Measurements from ENCODE around the gene ESRRG.
"Not testable (repeated sequence)": the region's sequence is repeated elsewhere in the genome, so short reads cannot be mapped to it uniquely, and the experiment has no call there.

Gene ESRRG

DNA sequence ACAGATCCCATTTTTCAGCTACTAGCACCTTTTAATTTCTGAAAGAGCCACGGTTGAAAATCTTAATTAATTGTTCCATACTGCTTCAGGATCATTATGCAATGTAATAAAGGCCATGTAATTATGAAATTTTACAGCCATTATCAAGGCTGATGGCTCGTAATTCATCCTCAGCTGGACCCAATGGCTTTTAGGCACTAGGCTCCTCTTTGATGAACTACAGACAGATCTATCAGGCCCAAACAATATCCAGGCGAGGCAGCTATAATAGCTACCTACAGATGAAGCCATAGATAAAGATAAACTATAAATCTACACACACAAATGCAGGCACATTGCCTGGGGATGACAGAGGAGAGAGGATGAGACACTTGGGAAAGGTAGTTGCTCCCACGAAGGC is 189.5 kb downstream of the ESRRG start:
- Histone ChIP-seq H3K79me2 (ENCODE audit: insufficient read depth, low read length) (no peaks in the 10 kb centered on the region), H3K36me3 (ENCODE audit: insufficient read depth, low read length) (no peaks in the 10 kb centered on the region), H3K4me1 (ENCODE audit: insufficient read depth, low read length) (no peaks in the 10 kb centered on the region), H3K27me3 (ENCODE audit: insufficient read depth, low read length, poor library complexity) (no peaks in the 10 kb centered on the region), H3K4me3 (ENCODE audit: low read depth in 1 of 2, low read length in 2 of 2) (no peak overlapping the region), H3K27ac (ENCODE audit: low read length) (no peak overlapping the region), H3K9me3 (ENCODE audit: insufficient read depth, low read length, severe bottlenecking) (no peaks in the 10 kb centered on the region), H3K9ac (ENCODE audit: low read depth, low read length) (no peak overlapping the region), H3K4me2 (ENCODE audit: insufficient read depth, low read length) (no peak overlapping the region), H2AFZ (ENCODE audit: low read depth, low read length) (no peak overlapping the region), H4K20me1 (ENCODE audit: insufficient read depth, low read length) (no peaks in the 10 kb centered on the region)
- DNase-seq: no peak
- TF ChIP-seq EZH2 (IDR thresholded peaks at IDR 0.05; ENCODE audit: borderline replicate concordance, low read depth, low read length, severe bottlenecking): no peak
- TF ChIP-seq, protein P1, sequence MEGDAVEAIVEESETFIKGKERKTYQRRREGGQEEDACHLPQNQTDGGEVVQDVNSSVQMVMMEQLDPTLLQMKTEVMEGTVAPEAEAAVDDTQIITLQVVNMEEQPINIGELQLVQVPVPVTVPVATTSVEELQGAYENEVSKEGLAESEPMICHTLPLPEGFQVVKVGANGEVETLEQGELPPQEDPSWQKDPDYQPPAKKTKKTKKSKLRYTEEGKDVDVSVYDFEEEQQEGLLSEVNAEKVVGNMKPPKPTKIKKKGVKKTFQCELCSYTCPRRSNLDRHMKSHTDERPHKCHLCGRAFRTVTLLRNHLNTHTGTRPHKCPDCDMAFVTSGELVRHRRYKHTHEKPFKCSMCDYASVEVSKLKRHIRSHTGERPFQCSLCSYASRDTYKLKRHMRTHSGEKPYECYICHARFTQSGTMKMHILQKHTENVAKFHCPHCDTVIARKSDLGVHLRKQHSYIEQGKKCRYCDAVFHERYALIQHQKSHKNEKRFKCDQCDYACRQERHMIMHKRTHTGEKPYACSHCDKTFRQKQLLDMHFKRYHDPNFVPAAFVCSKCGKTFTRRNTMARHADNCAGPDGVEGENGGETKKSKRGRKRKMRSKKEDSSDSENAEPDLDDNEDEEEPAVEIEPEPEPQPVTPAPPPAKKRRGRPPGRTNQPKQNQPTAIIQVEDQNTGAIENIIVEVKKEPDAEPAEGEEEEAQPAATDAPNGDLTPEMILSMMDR (IDR thresholded peaks at IDR 0.05; ENCODE audit: borderline replicate concordance, extremely low read depth, low read length, poor library complexity, severe bottlenecking): no peak
- no peak for ATAC-seq (ENCODE audit: insufficient read depth, low read depth)

DNA sequence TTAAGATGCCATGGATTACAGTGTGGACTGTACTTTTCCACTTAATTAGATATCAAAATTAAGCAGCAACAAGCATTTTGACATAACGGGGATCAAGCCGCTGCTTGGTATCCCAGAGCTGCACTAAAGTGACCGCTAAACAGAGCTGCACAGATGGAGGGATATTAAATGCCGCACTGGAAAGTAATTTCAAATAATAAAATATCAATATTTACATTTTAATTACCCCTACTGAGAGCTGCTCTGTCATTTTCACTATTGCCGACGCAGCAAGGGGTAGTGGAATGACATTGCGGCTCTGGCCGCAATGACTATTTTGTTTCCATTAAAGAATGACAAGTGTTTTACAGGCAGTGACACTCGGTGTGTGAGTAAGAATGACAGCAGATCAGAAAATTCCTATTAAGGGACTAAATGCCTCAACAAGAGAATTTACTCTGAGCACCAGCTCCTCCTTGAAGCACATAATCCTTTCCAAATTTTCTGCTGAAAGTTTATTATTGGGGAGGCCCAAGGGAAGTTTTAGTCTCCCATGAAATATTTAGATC is 190.9 kb downstream of the ESRRG start:
- Histone ChIP-seq H3K79me2 (ENCODE audit: insufficient read depth, low read length) (no peaks in the 10 kb centered on the region), H3K9ac (ENCODE audit: low read depth, low read length) (no peak overlapping the region), H3K4me3 (ENCODE audit: low read depth in 1 of 2, low read length in 2 of 2) (no peak overlapping the region), H3K4me1 (ENCODE audit: insufficient read depth, low read length) (no peaks in the 10 kb centered on the region), H3K4me2 (ENCODE audit: insufficient read depth, low read length) (no peak overlapping the region), H4K20me1 (ENCODE audit: insufficient read depth, low read length) (no peaks in the 10 kb centered on the region), H3K27me3 (ENCODE audit: insufficient read depth, low read length, poor library complexity) (no peaks in the 10 kb centered on the region), H3K36me3 (ENCODE audit: insufficient read depth, low read length) (no peaks in the 10 kb centered on the region), H3K27ac (ENCODE audit: low read length) (no peak overlapping the region), H3K9me3 (ENCODE audit: insufficient read depth, low read length, severe bottlenecking) (no peaks in the 10 kb centered on the region), H2AFZ (ENCODE audit: low read depth, low read length) (no peak overlapping the region)
- no peak for ATAC-seq (ENCODE audit: insufficient read depth, low read depth)
- TF ChIP-seq, protein P1 (IDR thresholded peaks at IDR 0.05; ENCODE audit: borderline replicate concordance, extremely low read depth, low read length, poor library complexity, severe bottlenecking): no peak
- TF ChIP-seq EZH2 (IDR thresholded peaks at IDR 0.05; ENCODE audit: borderline replicate concordance, low read depth, low read length, severe bottlenecking): no peak
- no peak for DNase-seq

DNA sequence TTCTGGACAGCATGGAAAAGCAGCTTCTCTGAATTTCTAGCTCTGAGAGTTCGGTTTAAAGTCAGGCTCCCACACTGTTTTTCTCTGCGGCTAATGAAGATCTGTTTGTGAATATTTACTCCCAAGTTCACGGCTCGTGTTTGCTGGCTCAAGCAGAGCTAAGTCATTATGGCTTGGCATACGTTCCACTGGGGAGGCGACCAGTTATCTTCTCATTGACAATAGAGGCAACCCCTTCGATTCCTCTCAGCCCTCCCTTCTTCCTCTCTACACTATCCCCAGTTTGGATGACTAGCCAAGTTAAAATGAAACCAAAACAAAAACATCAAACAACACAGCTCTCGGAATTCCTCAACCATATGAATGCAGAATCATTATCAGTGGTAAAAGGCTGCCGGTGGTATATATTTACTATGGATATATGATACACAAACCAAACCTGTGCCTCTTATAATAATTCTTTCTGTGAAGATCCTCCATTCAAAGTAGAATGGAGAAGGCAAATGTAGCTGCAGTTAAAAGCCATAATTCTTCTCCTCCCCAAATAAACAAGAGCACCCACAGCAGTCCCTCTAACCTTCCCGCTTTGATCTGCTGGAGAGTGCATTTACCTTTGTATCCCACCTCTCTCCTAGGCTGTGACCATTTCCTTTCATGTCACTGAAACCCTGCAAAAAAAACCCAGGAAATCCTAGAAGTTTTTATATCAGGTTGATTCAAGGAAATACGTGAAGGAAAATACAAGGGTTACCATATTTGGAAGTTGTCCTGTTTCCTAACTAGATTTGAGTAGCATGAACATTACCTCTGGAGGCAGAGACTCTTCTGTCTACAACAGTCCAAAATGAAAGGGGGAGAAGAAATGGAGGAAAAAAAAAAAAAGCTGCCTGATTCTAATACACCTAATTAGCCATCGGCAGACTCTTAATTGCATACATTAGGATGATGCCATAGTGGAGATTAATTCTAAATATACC is 191.7 kb downstream of the ESRRG start:
- DNase-seq (no peak), ATAC-seq (ENCODE audit: insufficient read depth, low read depth) (no peak)
- Histone ChIP-seq H2AFZ (ENCODE audit: low read depth, low read length) (no peak overlapping the region), H3K9ac (ENCODE audit: low read depth, low read length) (no peak overlapping the region), H3K4me2 (ENCODE audit: insufficient read depth, low read length) (no peak overlapping the region), H4K20me1 (ENCODE audit: insufficient read depth, low read length) (no peaks in the 10 kb centered on the region), H3K79me2 (ENCODE audit: insufficient read depth, low read length) (no peaks in the 10 kb centered on the region), H3K4me3 (ENCODE audit: low read depth in 1 of 2, low read length in 2 of 2) (no peak overlapping the region), H3K36me3 (ENCODE audit: insufficient read depth, low read length) (no peaks in the 10 kb centered on the region), H3K27ac (ENCODE audit: low read length) (no peak overlapping the region), H3K4me1 (ENCODE audit: insufficient read depth, low read length) (no peaks in the 10 kb centered on the region), H3K27me3 (ENCODE audit: insufficient read depth, low read length, poor library complexity) (no peaks in the 10 kb centered on the region), H3K9me3 (ENCODE audit: insufficient read depth, low read length, severe bottlenecking) (no peaks in the 10 kb centered on the region)
- TF ChIP-seq, protein P1 (IDR thresholded peaks at IDR 0.05; ENCODE audit: borderline replicate concordance, extremely low read depth, low read length, poor library complexity, severe bottlenecking): no peak
- TF ChIP-seq EZH2 (IDR thresholded peaks at IDR 0.05; ENCODE audit: borderline replicate concordance, low read depth, low read length, severe bottlenecking): no peak

DNA sequence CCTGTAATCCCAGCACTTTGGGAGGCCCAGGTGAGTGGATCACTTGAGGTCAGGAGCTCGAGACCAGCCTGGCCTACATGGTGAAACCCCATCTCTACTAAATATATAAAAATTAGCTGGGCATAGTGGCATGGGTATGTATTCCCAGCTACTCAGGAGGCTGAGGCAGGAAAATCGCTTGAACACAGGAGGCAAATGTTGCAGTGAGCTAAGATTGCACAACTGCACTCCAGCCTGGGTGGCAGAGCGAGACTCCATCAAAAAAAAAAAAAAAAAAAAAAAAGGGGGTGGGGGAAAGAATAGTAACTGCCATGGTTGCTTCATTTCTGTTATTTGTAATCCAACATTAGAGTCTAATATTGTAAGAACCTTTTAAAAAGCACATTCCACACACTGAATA is 193.4 kb downstream of the ESRRG start:
- not testable (repeated sequence) for H3K79me2 ChIP-seq (ENCODE audit: insufficient read depth, low read length); H3K4me3 ChIP-seq (ENCODE audit: low read depth in 1 of 2, low read length in 2 of 2); H4K20me1 ChIP-seq (ENCODE audit: insufficient read depth, low read length); H3K36me3 ChIP-seq (ENCODE audit: insufficient read depth, low read length); H2AFZ ChIP-seq (ENCODE audit: low read depth, low read length); DNase-seq; ATAC-seq (ENCODE audit: insufficient read depth, low read depth); H3K27me3 ChIP-seq (ENCODE audit: insufficient read depth, low read length, poor library complexity); H3K9me3 ChIP-seq (ENCODE audit: insufficient read depth, low read length, severe bottlenecking); H3K4me1 ChIP-seq (ENCODE audit: insufficient read depth, low read length); H3K4me2 ChIP-seq (ENCODE audit: insufficient read depth, low read length); H3K9ac ChIP-seq (ENCODE audit: low read depth, low read length); H3K27ac ChIP-seq (ENCODE audit: low read length)

Data from DND-41 (cell line).